PC-3 (cell line): ENCODE data around the gene DCTN2.

Source experiments
- CTCF ChIP-seq: fragments of 300-600 bp; sonication (generic); conservative IDR thresholded peaks from 2 replicates; pipeline ENCODE4 v1.5.1; 2017; ENCODE audit warnings: antibody characterized with exemption, low read depth, mild to moderate bottlenecking, low read length
- EZH2 ChIP-seq: fragments of 300-600 bp; sonication (generic); IDR thresholded peaks from one replicate; pipeline ENCODE4 v1.6.1; 2017; ENCODE audit warnings: antibody characterized with exemption, mild to moderate bottlenecking, low read length; ENCODE audit not compliant: unreplicated experiment
- EZH2phosphoT487 ChIP-seq: fragments of 300-600 bp; sonication (generic); IDR thresholded peaks from 2 replicates; pipeline ENCODE4 v1.6.1; 2018; ENCODE audit warnings: mild to moderate bottlenecking, antibody characterized with exemption, low read length, borderline replicate concordance

GRCh38 chr12:57543581-57543980 is 3.4 kb downstream of the DCTN2 start:
- TF ChIP-seq EZH2phosphoT487 = no peak
- TF ChIP-seq CTCF = no peak
- TF ChIP-seq EZH2 = no peak
